NOMO-1 treated with dmso at 0.1 percent for 144 hours (cell line): ENCODE measurements around the gene VRK2.
"Not testable (repeated sequence)": the region's sequence is repeated elsewhere in the genome, so short reads cannot be mapped to it uniquely, and the experiment has no call there.

ENCODE experiments used
- DNase-seq: peaks from one replicate; lab custom pipeline; 2025; ENCODE audit not compliant: unreplicated experiment; lab: John Stamatoyannopoulos, UW

Gene VRK2

GRCh38 chr2:58156780-58157179, 110.2 kb downstream of the VRK2 start:
- no peak for DNase-seq

- DNase-seq, result no peak
These were observed 111.1 kb downstream of the VRK2 start for GRCh38 chr2:58157754-58158153.

- DNase-seq, result no peak
These were observed 111.9 kb downstream of the VRK2 start for GRCh38 chr2:58158481-58158880.

GRCh38 chr2:58163913-58164312, 117.3 kb downstream of the VRK2 start:
- no peak for DNase-seq

- DNase-seq, result not testable (repeated sequence)
These were observed 121.5 kb downstream of the VRK2 start for GRCh38 chr2:58168130-58168529.

GRCh38 chr2:58169845-58170244, 123.2 kb downstream of the VRK2 start:
- not testable (repeated sequence) for DNase-seq

GRCh38 chr2:58170334-58170933, 123.8 kb downstream of the VRK2 start:
- not testable (repeated sequence) for DNase-seq

GRCh38 chr2:58171831-58172230, 125.2 kb downstream of the VRK2 start:
- DNase-seq, result not testable (repeated sequence)

- not testable (repeated sequence) for DNase-seq
These were observed 130.6 kb downstream of the VRK2 start for GRCh38 chr2:58177187-58177586.

- DNase-seq, result not testable (repeated sequence)
These were observed 133.6 kb downstream of the VRK2 start for GRCh38 chr2:58180175-58180574.

- no peak for DNase-seq
These were observed 134.0 kb downstream of the VRK2 start for GRCh38 chr2:58180635-58181034.

- no peak for DNase-seq
These were observed 135.9 kb downstream of the VRK2 start for GRCh38 chr2:58182527-58182926.

GRCh38 chr2:58186501-58186900, 139.9 kb downstream of the VRK2 start:
- DNase-seq, result no peak

- not testable (repeated sequence) for DNase-seq
These were observed 140.4 kb downstream of the VRK2 start for GRCh38 chr2:58187022-58187421.

GRCh38 chr2:58194458-58194857, 147.9 kb downstream of the VRK2 start:
- DNase-seq, result no peak

- DNase-seq, result no peak
These were observed 149.1 kb downstream of the VRK2 start for GRCh38 chr2:58195662-58196061.

GRCh38 chr2:58197894-58198293, 151.3 kb downstream of the VRK2 start:
- no peak for DNase-seq

GRCh38 chr2:58202404-58202803, 155.8 kb downstream of the VRK2 start:
- no peak for DNase-seq

- DNase-seq, result no peak
These were observed 156.4 kb downstream of the VRK2 start for GRCh38 chr2:58203018-58203417.

- no peak for DNase-seq
These were observed 157.8 kb downstream of the VRK2 start for GRCh38 chr2:58204195-58204959.

GRCh38 chr2:58206785-58207184, 160.2 kb downstream of the VRK2 start:
- DNase-seq, result no peak

- no peak for DNase-seq
These were observed 160.6 kb downstream of the VRK2 start for GRCh38 chr2:58207189-58207588.
